Choroid plexus epithelial cell (primary cell): ENCODE data around the gene GHRH.

Experiments
- DNase-seq: peaks from one replicate; pipeline ENCODE4 v3.0.0-alpha.2; 2010; ENCODE audit warnings: low read depth
- H3K4me3 ChIP-seq: 2 replicates; pipeline ENCODE4 v1.5.1; 2011; ENCODE audit warnings: low read depth, mild to moderate bottlenecking, control low read depth, low read length, moderate library complexity
- CTCF ChIP-seq: conservative IDR thresholded peaks from 2 replicates; pipeline ENCODE4 v1.5.1; 2011; ENCODE audit warnings: low read depth, mild to moderate bottlenecking, control low read depth, inconsistent platforms, low read length, moderate library complexity

Gene GHRH

GRCh38 chr20:37261714-37262113 lies at the start of gene GHRH:
TSS of gene GHRH (minus strand) at chr20:37261814. CDS start at chr20:37256889, 4,925 bp downstream.
- DNase-seq: no peak
- no peak within 1 kb of the TSS for H3K4me3 ChIP-seq
- TF ChIP-seq CTCF: no peak

- TF ChIP-seq CTCF: no peak
- DNase-seq: no peak
- no peak overlapping the region for H3K4me3 ChIP-seq
These were observed 49.3 kb upstream of the GHRH start for GRCh38 chr20:37310951-37311350.

- no peak for TF ChIP-seq CTCF
- H3K4me3 ChIP-seq: no peak overlapping the region
- DNase-seq: no peak
These were observed 48.4 kb upstream of the GHRH start for GRCh38 chr20:37309936-37310590.

GRCh38 chr20:37309290-37309689 lies 47.7 kb upstream of the GHRH start:
- TF ChIP-seq CTCF: no peak
- no peak overlapping the region for H3K4me3 ChIP-seq
- DNase-seq: no peak

- H3K4me3 ChIP-seq: no peak overlapping the region
- no peak for DNase-seq
- TF ChIP-seq CTCF: no peak
These were observed 46.8 kb upstream of the GHRH start for GRCh38 chr20:37308086-37309050.

GRCh38 chr20:37305839-37306238 lies 44.2 kb upstream of the GHRH start:
- no peak overlapping the region for H3K4me3 ChIP-seq
- TF ChIP-seq CTCF: no peak
- DNase-seq: no peak
